CD4-positive, alpha-beta T cell treated with Interleukin-1 beta for 1 hour (primary cell): ENCODE measurements around the gene TRAP1.

ENCODE experiments used
- DNase-seq, 2 donors: peaks; one replicate each; pipeline ENCODE4 v3.0.0-alpha.2; 2020 to 2022

Gene TRAP1

GRCh38 chr16:3717235-3718018 is at the start of gene TRAP1:
Gene TRAP1 (minus strand): TSS chr16:3717524. CDS start chr16:3717508, 16 bp downstream.
- peak; percentile 90 to 93 for DNase-seq

- no peak for DNase-seq
These were observed 48.9 kb upstream of the TRAP1 start for GRCh38 chr16:3766177-3766576.

- DNase-seq, result no peak
These were observed 47.1 kb upstream of the TRAP1 start for GRCh38 chr16:3764409-3764808.

- no peak for DNase-seq
These were observed 44.9 kb upstream of the TRAP1 start for GRCh38 chr16:3762107-3762750.

GRCh38 chr16:3761375-3762106 is 44.2 kb upstream of the TRAP1 start:
- no peak for DNase-seq

GRCh38 chr16:3760518-3760917 is 43.2 kb upstream of the TRAP1 start:
- DNase-seq, result no peak

GRCh38 chr16:3759736-3760135 is 42.4 kb upstream of the TRAP1 start:
- no peak for DNase-seq

- DNase-seq, result no peak
These were observed 38.8 kb upstream of the TRAP1 start for GRCh38 chr16:3756113-3756512.

- DNase-seq, result no peak
These were observed 37.9 kb upstream of the TRAP1 start for GRCh38 chr16:3755249-3755648.

GRCh38 chr16:3754772-3755171 is 37.4 kb upstream of the TRAP1 start:
- DNase-seq, result no peak

- DNase-seq, result no peak
These were observed 36.9 kb upstream of the TRAP1 start for GRCh38 chr16:3754081-3754703.

GRCh38 chr16:3752984-3753383 is 35.7 kb upstream of the TRAP1 start:
- DNase-seq, result no peak

- DNase-seq, result no peak
These were observed 34.6 kb upstream of the TRAP1 start for GRCh38 chr16:3751878-3752277.

- no peak for DNase-seq
These were observed 31.0 kb upstream of the TRAP1 start for GRCh38 chr16:3748307-3748706.

- no peak for DNase-seq
These were observed 28.5 kb upstream of the TRAP1 start for GRCh38 chr16:3745751-3746355.

- no peak for DNase-seq
These were observed 26.7 kb upstream of the TRAP1 start for GRCh38 chr16:3744018-3744417.

- no peak for DNase-seq
These were observed 23.6 kb upstream of the TRAP1 start for GRCh38 chr16:3740934-3741333.

GRCh38 chr16:3740186-3740585 is 22.9 kb upstream of the TRAP1 start:
- DNase-seq, result no peak

- no peak for DNase-seq
These were observed 22.3 kb upstream of the TRAP1 start for GRCh38 chr16:3739636-3740035.

GRCh38 chr16:3738541-3738940 is 21.2 kb upstream of the TRAP1 start:
- no peak for DNase-seq

GRCh38 chr16:3738128-3738527 is 20.8 kb upstream of the TRAP1 start:
- no peak for DNase-seq

- no peak for DNase-seq
These were observed 19.9 kb upstream of the TRAP1 start for GRCh38 chr16:3737181-3737580.

GRCh38 chr16:3736116-3736515 is 18.8 kb upstream of the TRAP1 start:
- no peak for DNase-seq
